Erythroblast (primary cell): ENCODE data around the gene GMPR2.

Source experiments
- DNase-seq, 2 experiments: peaks; one replicate each; lab custom pipeline; 2025; lab: John Stamatoyannopoulos, UW
- GATA1 ChIP-seq: IDR thresholded peaks from 2 replicates; pipeline ENCODE4 v1.6.1; 2011; ENCODE audit warnings: low read depth, mild to moderate bottlenecking, control low read depth, low read length, moderate library complexity
- POLR2A ChIP-seq: IDR thresholded peaks from 2 replicates; pipeline ENCODE4 v1.6.1; 2011; ENCODE audit warnings: mild to moderate bottlenecking, low read length

The GMPR2 gene

DNA sequence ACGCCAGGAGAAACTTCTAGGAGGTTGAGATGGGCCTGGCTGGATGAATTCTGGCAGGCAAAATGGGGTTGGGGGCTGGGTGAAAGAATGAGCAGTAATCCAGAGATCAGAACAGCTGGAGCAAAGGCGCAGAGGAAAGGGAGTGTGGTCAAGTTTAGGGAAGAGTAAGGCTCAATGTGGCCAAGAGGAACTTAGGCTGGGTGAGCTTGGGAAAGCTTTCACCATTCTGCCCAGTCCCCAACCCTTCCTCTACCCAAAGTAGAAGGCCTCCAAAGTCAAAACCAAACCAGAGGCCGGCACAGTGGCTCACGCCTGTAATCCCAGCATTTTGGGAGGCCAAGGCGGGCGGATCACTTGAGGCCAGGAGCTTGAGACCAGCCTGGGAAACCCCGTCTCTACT is 48.9 kb downstream of the GMPR2 start:
- no peak for DNase-seq
- TF ChIP-seq GATA1: no peak
- no peak for TF ChIP-seq POLR2A

DNA sequence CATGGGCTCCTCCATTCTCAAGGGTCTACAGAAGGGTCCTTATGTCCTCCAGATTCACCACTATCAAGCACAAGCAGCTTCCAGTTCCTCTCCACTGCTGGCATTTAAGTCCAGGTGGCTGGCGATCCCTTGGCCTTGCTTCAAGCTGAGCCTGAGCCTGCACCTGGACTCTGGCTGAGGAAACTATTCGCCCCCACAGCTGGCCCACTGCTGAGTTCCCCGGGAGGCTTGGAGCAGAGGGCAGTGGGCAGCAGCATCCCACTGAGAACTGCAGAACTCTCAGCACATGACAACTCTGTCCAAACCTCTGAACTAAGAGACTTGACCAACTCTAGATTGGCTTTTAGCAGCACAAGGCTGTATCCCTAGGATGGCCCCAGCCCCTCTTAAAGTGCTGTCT is 50.0 kb downstream of the GMPR2 start:
- no peak for DNase-seq
- TF ChIP-seq GATA1 (no peak), POLR2A (no peak)

DNA sequence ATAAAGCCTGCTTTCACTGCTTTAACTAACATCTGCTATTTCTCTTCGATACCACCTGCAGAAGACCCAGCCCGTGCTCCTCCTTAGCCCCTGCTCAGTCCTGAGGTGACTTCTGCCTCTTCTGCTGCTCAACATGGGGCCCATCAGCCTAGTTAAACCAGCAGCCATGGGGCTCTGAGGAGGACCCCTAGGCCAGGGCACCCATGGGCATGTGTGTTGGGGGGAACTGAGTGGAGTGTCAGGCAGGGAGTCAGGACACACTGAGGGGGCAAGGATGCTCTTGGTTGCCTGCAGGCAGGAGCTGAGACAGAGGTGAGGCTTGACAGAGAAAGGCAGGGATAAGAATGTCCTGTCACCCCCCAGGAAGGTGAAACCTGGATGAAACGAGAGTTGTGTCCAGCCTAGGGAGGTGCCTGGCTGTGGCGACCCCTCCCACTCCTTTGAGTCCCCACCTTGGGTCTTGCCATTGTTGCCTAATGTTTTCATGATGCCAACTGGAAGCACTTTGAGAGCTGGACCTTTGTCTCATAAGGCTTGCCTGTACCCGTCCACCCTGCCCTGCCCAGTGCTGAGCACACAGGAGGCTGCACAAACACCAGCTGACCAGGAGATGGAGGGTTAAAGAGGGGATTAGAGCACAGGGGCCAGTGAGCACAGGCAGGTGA is 51.2 kb downstream of the GMPR2 start:
- TF ChIP-seq GATA1 (no peak), POLR2A (no peak)
- DNase-seq: no peak

DNA sequence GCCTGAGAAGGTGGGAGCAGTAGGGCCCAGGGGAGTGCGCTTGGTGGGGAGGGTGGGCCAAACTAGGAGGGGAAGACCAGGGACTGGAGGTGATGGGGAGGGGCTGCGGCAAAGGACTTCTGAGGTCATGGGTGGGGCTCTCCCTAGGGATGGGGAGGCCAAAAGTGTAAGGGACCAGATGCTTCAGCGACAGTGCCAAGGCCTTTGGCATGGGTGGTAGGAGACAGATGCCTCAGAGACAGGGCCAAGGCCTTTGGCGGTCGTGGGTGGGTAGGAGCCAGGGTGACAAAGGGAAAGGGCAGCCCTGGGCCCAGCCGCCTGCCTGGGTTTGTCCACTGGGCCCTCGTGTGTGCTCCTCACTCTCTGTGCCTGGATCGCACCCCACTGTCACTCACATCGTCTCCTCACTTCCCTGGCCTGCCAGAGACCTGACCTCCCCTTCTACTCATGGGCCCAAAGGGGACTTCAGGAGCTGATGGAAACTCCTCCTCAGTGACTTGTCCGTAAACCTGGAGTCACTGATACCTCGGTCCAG is 51.8 kb downstream of the GMPR2 start:
- no peak for DNase-seq
- TF ChIP-seq POLR2A: no peak

DNA sequence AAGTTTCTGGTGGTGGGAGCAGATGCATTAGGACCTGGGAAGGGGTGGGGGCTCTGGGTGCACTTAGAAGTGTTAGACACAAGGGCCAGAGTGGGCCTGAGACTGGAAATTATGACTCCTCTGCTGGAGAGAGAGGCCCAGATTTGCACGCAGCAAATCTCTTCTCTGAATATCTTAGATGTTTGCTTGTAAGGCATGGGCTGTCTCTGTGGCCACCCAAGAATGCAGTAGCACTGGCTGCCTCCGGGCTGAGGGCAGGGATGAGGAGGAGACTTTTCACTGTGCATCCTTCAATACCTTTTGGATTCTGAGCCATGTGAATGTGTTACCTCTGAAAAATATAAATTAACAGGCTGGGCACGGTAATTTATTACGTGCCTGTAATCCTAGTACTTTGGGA is 52.6 kb downstream of the GMPR2 start:
- no peak for TF ChIP-seq GATA1
- no peak for TF ChIP-seq POLR2A
- no peak for DNase-seq

DNA sequence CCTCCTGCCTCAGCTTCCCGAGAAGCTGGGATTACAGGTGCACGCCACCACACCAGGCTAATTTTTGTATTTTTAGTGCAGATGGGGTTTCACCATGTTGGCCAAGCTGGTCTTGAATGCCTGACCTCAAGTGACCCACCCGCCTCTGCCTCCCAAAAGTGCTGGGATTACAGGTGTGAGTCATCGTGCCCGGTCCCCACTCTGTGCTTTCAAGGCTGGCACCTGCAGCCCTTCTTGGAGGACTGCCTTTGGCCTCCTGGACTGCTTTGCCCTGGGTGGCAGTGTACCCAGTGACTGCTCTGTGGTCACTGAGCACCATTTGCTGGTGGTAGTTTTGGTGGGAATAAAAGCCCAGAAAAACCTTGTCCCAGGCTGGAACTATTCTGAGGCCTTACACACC is 54.3 kb downstream of the GMPR2 start:
- no peak for DNase-seq
- TF ChIP-seq POLR2A: no peak
- TF ChIP-seq GATA1: no peak
